ENCODE results near the gene FBXO22. TPM values are rescaled to one million over a fixed set of nuclear protein-coding genes. Genes with fewer than 3 reads are reported as not detected.
"Not testable (repeated sequence)": the region's sequence is repeated elsewhere in the genome, so short reads cannot be mapped to it uniquely, and the experiment has no call there.

Gene FBXO22
- total and polyA plus RNA-seq, 3 donors from 2014 or later = 16.8 to 25.7 (median 23.2) TPM

- Histone ChIP-seq H3K27ac (no peak overlapping the region), H3K4me3 (no peak overlapping the region), H3K36me3 (ENCODE audit: low read depth, missing control alignments) (no peaks in the 10 kb centered on the region), H3K9me3 (no peaks in the 10 kb centered on the region), H3K27me3 (no peaks in the 10 kb centered on the region), H3K4me1 (no peaks in the 10 kb centered on the region)
- DNase-seq = no peak
- TF ChIP-seq CTCF (IDR thresholded peaks at IDR 0.05) = no peak
- no peak for TF ChIP-seq POLR2A (IDR thresholded peaks at IDR 0.05)
- WGBS, 2 donors = 81 to 89% methylated on average over 5 of the region's 5 CpGs
- intact Hi-C loops (cut with DNase I; ENCODE audit: low total_unique reads) = no loop called here
Measured at GRCh38 chr15:75864213-75865059, 39.2 kb upstream of the FBXO22 start.

- H3K9me3 ChIP-seq; H3K4me3 ChIP-seq; H3K27me3 ChIP-seq; H3K36me3 ChIP-seq (ENCODE audit: low read depth, missing control alignments); H3K27ac ChIP-seq; DNase-seq; H3K4me1 ChIP-seq; intact Hi-C loops (cut with DNase I; ENCODE audit: low total_unique reads): not testable (repeated sequence)
- 79 to 100% methylated on average over 1 of the region's 1 CpG for WGBS, 2 donors
Measured at GRCh38 chr15:75866045-75866444, 37.6 kb upstream of the FBXO22 start.

- no peak for DNase-seq
- Histone ChIP-seq H3K9me3 (no peaks in the 10 kb centered on the region), H3K27ac (no peak overlapping the region), H3K36me3 (ENCODE audit: low read depth, missing control alignments) (no peaks in the 10 kb centered on the region), H3K4me3 (no peak overlapping the region), H3K4me1 (no peaks in the 10 kb centered on the region), H3K27me3 (no peaks in the 10 kb centered on the region)
- TF ChIP-seq CTCF (IDR thresholded peaks at IDR 0.05) (no peak), POLR2A (IDR thresholded peaks at IDR 0.05) (no peak)
- intact Hi-C loops (cut with DNase I; ENCODE audit: low total_unique reads) = no loop called here
Measured at GRCh38 chr15:75866916-75867315, 36.8 kb upstream of the FBXO22 start.

- Histone ChIP-seq H3K36me3 (ENCODE audit: low read depth, missing control alignments) (no peaks in the 10 kb centered on the region), H3K27me3 (no peaks in the 10 kb centered on the region), H3K9me3 (no peaks in the 10 kb centered on the region), H3K27ac (no peak overlapping the region), H3K4me1 (no peaks in the 10 kb centered on the region), H3K4me3 (no peak overlapping the region)
- intact Hi-C loops (cut with DNase I; ENCODE audit: low total_unique reads) = no loop called here
- TF ChIP-seq CTCF (IDR thresholded peaks at IDR 0.05) (no peak), POLR2A (IDR thresholded peaks at IDR 0.05) (no peak)
- DNase-seq = no peak
- WGBS, 2 donors = 75 to 81% methylated on average over 4 of the region's 4 CpGs
Measured at GRCh38 chr15:75867449-75867848, 36.2 kb upstream of the FBXO22 start.

GRCh38 chr15:75868019-75868418 lies 35.7 kb upstream of the FBXO22 start:
- no peak for TF ChIP-seq CTCF (IDR thresholded peaks at IDR 0.05)
- TF ChIP-seq POLR2A (IDR thresholded peaks at IDR 0.05) = no peak
- no peaks in the 10 kb centered on the region for H3K36me3 ChIP-seq (ENCODE audit: low read depth, missing control alignments)
- H3K4me1 ChIP-seq = no peaks in the 10 kb centered on the region
- H3K27me3 ChIP-seq = no peaks in the 10 kb centered on the region
- 92 to 96% methylated on average over 3 of the region's 3 CpGs for WGBS, 2 donors
- H3K27ac ChIP-seq = no peak overlapping the region
- H3K4me3 ChIP-seq = no peak overlapping the region
- DNase-seq = no peak
- no peaks in the 10 kb centered on the region for H3K9me3 ChIP-seq
- intact Hi-C loops (cut with DNase I; ENCODE audit: low total_unique reads) = no loop called here
